ENCODE results near the gene BIK.

Gene BIK

DNA sequence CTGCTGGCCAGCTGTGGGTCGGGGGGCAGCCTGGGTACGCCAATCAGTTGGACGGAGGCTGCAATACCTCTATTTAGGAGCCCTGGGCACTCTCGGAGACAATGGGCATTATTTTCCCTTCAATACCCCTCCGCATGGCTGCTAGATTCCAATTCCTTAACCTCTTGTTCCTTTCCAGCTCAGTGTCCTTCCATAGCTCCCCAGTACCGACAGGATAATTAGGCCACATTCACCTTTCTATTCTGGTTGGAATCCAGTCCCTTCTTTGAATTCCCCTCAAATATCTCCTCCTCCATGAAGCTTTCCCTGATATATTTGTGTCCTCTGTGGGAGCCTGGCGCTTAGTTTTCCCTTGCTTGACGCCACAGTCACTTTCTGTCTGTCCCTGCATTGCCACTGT is 4.2 kb upstream of the BIK start:
- DNase-seq: no peak

DNA sequence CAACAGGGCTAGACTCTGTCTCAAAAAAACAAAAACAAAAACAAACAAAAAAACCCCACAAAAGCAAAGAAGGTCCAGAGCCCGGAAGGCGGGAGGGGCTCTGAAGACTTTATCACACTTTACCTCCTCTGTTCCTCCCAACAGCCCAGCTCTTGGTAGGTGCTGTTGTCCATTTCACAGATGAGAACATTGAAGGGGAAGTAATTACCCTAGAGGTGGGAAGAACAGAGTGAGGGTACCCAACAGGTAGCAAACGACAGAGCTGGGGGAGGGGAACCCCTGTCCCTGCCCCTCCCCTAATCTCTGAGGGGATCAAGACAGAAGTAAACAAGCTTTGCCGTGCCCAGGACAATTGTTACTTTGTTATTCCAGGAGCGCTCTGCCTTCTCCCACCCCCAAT is 1.0 kb upstream of the BIK start:
- DNase-seq: no peak

DNA sequence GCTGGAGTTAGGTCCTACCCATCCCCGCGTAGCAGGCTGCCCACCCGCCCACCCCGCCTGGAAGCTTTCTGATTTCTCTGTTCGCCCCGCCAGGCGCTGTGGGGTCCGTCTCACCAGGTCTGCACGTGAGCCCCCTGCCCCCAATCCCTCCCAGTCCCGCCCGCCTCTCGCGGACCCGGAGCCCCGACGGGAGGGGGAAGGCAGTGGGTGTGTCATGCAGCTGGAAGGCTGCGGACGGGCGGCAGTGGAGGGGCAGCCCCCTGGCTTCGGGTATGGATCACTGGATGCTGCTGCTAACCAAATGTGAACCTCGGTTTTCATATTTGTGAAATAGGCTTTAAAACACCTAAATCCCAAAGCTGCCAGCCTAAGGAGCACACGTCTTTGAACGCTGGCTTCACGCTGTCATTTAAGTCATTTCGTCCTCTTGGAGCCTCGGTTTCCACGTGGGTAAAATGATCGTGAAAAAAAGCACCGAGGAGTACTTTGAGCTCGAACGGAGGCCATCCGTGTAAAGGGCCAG is 568 bp upstream of the BIK start:
- DNase-seq: no peak

DNA sequence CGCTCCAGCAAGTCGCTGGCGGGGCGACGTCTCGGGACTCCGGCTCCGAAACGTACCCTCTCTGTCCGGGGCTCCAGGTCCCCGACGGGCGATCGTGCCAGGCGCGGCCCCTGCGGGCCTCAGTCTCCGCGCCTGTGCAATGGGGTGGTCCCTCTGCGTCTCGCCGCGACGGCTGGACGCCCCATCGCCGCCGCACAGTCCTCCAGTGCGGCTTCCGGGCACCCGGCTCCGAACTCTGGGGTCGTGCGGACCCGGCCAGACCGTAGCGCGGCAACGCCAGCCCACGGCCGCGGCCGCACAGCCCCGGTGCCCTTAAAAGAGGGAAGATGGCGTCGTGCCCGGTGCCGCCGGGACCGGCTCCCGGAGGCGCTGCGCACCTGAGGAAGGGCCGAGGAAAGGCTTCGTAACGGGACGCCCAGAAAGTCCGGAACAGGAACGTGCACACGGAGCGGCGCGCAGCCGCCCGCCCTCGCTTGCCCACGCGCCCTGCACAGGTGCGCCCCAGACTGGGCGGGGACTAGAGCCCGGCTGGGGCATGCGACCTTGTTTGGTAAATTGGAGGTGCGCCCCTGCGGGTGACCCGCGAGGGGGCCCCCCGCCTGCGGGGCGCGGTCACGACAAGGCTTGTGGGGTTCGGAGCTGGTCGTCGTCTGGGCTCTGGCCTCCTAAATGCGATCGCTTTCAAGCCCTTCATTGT is 525 bp downstream of the BIK start:
- peak; percentile 35 for DNase-seq

- DNase-seq: no peak
Observed at GRCh38 chr22:43113526-43114251, 3.1 kb downstream of the BIK start.

DNA sequence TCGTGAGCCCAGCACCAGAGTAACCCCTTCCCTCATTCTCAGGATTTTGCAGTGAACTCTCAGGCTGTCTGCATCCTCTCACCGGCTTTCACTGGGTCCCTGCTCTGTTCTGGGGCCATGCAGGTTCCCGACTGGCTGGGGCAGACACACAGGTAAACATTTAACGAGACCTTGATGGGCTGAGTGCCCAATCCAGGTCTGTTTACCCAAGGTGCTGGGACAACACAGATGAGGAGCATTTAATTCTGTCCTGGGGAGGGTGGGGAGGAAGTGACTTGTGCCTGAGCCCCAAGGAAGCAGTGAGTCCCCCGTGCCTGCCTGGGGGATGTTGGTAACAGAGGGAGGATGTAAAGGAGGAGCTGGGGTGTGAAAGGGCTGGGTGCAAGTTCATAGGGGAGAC is 4.4 kb downstream of the BIK start:
- no peak for DNase-seq

DNA sequence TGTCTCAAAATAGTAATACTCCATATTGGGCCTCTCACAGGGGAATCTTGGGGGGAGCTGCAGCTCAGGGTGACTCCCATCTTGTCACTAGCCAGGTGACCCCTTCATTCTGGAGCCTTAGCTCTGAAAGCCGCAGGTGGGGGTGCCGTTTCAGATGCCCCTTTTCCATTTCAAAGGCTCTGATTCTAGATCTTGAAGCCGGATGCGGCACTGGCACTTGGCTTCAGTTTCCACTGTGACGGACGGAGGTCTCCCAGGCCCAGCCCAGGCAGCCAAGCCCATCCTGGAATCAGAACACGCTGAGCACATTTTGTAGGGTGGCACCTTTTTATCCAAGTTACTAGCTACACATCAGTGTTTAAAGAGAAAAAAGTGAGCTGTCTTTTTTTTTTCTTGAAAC is 6.4 kb downstream of the BIK start:
- DNase-seq: no peak

GRCh38 chr22:43118024-43118849 is 7.7 kb downstream of the BIK start:
- DNase-seq: no peak

DNA sequence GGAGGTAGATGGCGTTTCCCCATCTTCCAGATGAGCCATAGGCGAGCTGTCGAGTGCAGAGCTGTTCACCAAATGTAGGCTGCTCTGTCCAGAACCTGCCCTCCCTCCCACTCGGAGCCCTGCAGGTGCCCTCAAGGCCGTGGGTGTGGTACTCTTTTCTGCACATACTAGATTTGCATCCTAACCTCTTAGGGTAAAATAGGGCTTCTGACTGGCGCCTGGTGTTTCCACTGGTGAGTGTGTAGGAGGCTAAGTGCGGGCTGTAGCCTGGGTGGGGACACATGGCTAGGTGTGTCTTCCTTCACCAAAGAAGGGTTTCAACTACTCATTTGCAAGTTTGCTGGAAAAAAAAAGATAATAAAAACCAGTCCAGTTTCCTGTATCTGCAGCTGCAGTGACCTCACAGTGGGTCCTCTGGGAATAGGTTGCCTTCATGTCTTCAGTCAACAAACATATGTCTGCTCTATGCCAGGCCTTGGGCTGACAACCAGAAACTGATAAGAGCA is 8.5 kb downstream of the BIK start:
- DNase-seq: no peak

GRCh38 chr22:43126501-43127165 is 16.1 kb downstream of the BIK start:
- no peak for DNase-seq

- no peak for DNase-seq
Observed at GRCh38 chr22:43127166-43127908, 16.8 kb downstream of the BIK start.

- DNase-seq: no peak
Observed at GRCh38 chr22:43128116-43128515, 17.6 kb downstream of the BIK start.

DNA sequence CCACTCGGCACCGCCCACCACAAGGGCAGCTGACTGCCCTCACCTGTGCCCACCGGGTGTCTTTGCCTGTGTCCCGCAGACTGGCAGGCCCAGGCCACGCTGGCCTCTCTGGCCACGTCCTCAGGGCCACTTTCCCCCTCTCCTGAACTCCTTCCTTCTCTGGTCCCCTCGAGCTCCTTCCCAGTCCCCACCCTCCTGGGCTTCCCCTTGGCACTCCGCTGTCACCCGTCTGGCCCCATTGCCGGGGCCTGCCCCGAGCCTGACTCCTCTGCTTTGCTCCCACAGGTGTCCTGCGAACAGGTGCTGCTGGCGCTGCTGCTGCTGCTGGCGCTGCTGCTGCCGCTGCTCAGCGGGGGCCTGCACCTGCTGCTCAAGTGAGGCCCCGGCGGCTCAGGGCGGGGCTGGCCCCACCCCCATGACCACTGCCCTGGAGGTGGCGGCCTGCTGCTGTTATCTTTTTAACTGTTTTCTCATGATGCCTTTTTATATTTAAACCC is 18.4 kb downstream of the BIK start:
- DNase-seq: no peak

GRCh38 chr22:43129426-43130425 is 19.2 kb downstream of the BIK start:
- no peak for DNase-seq

DNA sequence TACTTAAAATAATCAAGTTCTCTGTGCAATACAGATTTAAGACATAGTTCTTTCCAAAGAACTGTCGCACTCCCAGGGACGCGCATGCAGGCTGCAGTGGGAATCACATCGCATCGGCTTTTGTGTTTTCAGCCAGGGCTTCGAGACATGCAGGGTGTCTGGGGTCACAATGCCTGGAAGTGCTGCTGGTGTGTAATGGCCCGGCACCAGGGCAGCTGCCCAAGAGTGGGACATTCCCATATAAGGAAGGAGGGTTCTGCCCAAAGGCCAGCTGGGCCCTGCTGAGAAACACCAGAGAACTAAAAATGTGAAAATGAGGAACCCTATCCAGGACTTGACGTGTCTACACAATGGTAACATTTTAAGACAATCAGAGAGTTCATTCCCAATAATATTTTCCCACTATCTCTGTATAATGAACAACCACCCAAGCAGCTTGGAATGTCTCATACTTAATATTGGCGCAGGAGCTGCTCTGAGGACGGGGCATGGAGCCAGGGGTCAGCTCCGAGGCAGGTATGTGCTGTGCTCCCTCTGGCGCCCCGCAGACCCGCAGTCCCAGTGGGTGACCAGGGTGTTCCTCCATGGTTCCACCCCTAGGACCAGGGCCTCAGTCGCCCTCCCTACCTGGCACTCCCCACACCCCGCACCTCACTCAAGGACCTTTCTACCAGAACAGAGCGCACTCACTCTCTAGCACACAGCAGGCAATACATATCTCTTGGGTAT is 21.4 kb downstream of the BIK start:
- no peak for DNase-seq

GRCh38 chr22:43133401-43133800 is 22.9 kb downstream of the BIK start:
- no peak for DNase-seq

DNA sequence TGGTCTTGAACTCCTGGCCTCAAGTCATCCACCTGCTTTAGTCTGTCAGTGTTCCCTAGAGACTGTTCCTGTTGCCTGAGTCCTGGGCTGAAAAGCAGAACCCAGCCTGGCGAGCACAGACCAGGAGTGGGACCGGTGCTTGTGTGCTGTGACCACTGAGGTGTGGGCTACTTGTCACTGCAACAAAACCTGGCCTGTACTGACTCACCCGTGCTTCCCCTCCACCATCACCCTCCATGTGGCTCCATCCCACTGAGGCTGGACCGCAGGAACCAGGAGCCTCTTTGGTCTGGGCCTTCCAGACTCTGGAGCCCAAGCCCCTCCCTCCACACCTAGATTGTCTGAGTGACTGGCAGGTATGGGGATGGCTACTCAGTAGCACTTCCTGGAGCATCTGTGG is 24.0 kb downstream of the BIK start:
- no peak for DNase-seq

GRCh38 chr22:43135565-43135964 is 25.0 kb downstream of the BIK start:
- no peak for DNase-seq

GRCh38 chr22:43136255-43136654 is 25.7 kb downstream of the BIK start:
- DNase-seq: no peak

GRCh38 chr22:43136801-43137200 is 26.3 kb downstream of the BIK start:
- DNase-seq: no peak
